Progenitor cell of endocrine pancreas (in vitro differentiated cells): ENCODE results near the gene ADGRB2. TPM values are rescaled to one million over a fixed set of nuclear protein-coding genes. Genes with fewer than 3 reads are reported as not detected.
"Not testable (repeated sequence)": the region's sequence is repeated elsewhere in the genome, so short reads cannot be mapped to it uniquely, and the experiment has no call there.

Experiments
- DNase-seq: peaks from one replicate; pipeline ENCODE4 v3.0.0; 2021; ENCODE audit warnings: low spot score; ENCODE audit not compliant: unreplicated experiment
- H3K27ac Mint-ChIP-seq: 2 replicates; pipeline ENCODE4 v1.8.0; 2021; ENCODE audit warnings: mild to moderate bottlenecking, moderate library complexity, mixed read lengths
- H3K27me3 Mint-ChIP-seq: 2 replicates; pipeline ENCODE4 v1.8.0; 2021; ENCODE audit warnings: mixed read lengths
- H3K36me3 Mint-ChIP-seq: 2 replicates; pipeline ENCODE4 v1.8.0; 2022; ENCODE audit warnings: mixed read lengths; ENCODE audit not compliant: insufficient read depth
- H3K4me1 Mint-ChIP-seq: 2 replicates; pipeline ENCODE4 v1.8.0; 2021; ENCODE audit warnings: low read depth, mixed read lengths
- H3K4me3 Mint-ChIP-seq: 2 replicates; pipeline ENCODE4 v1.8.0; 2021; ENCODE audit warnings: low read depth, mild to moderate bottlenecking, moderate library complexity, mixed read lengths
- H3K9me3 Mint-ChIP-seq: 2 replicates; pipeline ENCODE4 v1.8.0; 2021; ENCODE audit warnings: low read depth, mixed read lengths
- total RNA-seq: library from RNA; stranded (reverse); gene quantifications from 2 replicates; pipeline ENCODE4 v1.2.1, GENCODE V29; 2021
- TF ChIP-seq, protein P1 (sequence below): fragments of 200-600 bp; sonication (generic); IDR thresholded peaks from one replicate; pipeline ENCODE4 v1.5.0; 2021; ENCODE audit warnings: antibody characterized with exemption, mild to moderate bottlenecking; ENCODE audit not compliant: unreplicated experiment

ADGRB2 gene
- total RNA-seq, 1 donor from 2014 or later, result 5.5 TPM

- TF ChIP-seq, protein P1, sequence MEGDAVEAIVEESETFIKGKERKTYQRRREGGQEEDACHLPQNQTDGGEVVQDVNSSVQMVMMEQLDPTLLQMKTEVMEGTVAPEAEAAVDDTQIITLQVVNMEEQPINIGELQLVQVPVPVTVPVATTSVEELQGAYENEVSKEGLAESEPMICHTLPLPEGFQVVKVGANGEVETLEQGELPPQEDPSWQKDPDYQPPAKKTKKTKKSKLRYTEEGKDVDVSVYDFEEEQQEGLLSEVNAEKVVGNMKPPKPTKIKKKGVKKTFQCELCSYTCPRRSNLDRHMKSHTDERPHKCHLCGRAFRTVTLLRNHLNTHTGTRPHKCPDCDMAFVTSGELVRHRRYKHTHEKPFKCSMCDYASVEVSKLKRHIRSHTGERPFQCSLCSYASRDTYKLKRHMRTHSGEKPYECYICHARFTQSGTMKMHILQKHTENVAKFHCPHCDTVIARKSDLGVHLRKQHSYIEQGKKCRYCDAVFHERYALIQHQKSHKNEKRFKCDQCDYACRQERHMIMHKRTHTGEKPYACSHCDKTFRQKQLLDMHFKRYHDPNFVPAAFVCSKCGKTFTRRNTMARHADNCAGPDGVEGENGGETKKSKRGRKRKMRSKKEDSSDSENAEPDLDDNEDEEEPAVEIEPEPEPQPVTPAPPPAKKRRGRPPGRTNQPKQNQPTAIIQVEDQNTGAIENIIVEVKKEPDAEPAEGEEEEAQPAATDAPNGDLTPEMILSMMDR, result peak; percentile 52
- Mint-ChIP-seq H3K27ac (peak overlapping the region; percentile 16), H3K4me3 (peak overlapping the region; percentile 59), H3K4me1 (peaks cover 17% of the 10 kb centered on the region), H3K27me3 (peaks cover 49% of the 10 kb centered on the region), H3K9me3 (no peaks in the 10 kb centered on the region), H3K36me3 (no peaks in the 10 kb centered on the region)
- DNase-seq, result peak; percentile 26
Observed at GRCh38 chr1:31714442-31715086, 49.6 kb downstream of the ADGRB2 start.

DNA sequence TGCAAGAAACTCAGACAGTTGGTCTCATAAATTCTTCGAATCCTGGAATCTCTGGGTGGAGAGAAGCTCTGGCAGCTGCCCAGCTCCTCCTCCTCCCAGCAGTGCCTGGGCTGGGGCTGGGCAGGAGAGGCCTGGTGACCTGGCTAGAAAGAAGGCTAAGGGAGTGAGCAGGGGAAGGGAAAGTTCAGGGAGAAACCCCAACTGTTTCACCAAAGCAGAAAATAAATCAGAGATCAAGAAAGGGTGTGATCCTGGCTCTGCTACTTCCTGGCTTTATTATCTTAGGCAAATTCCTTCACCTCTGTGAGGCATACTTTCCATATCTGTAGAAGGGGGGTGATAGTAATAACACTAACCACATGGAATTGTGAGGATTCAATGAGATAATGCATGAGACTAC, 51.5 kb downstream of the ADGRB2 start:
- Mint-ChIP-seq H3K4me1 (peaks cover 17% of the 10 kb centered on the region), H3K27me3 (peaks cover 51% of the 10 kb centered on the region), H3K4me3 (no peak overlapping the region), H3K27ac (no peak overlapping the region), H3K36me3 (no peaks in the 10 kb centered on the region), H3K9me3 (no peaks in the 10 kb centered on the region)
- no peak for DNase-seq
- TF ChIP-seq, protein P1, result no peak

GRCh38 chr1:31712068-31712467, 52.1 kb downstream of the ADGRB2 start:
- no peaks in the 10 kb centered on the region for H3K36me3 Mint-ChIP-seq
- no peak for DNase-seq
- no peak overlapping the region for H3K27ac Mint-ChIP-seq
- H3K4me1 Mint-ChIP-seq, result peaks cover 17% of the 10 kb centered on the region
- TF ChIP-seq, protein P1, result no peak
- H3K4me3 Mint-ChIP-seq, result no peak overlapping the region
- H3K27me3 Mint-ChIP-seq, result peaks cover 51% of the 10 kb centered on the region
- no peaks in the 10 kb centered on the region for H3K9me3 Mint-ChIP-seq

GRCh38 chr1:31708324-31708723, 55.8 kb downstream of the ADGRB2 start:
- no peaks in the 10 kb centered on the region for H3K36me3 Mint-ChIP-seq
- H3K27ac Mint-ChIP-seq, result no peak overlapping the region
- H3K9me3 Mint-ChIP-seq, result no peaks in the 10 kb centered on the region
- no peak overlapping the region for H3K4me3 Mint-ChIP-seq
- TF ChIP-seq, protein P1, result no peak
- peaks cover 60% of the 10 kb centered on the region for H3K27me3 Mint-ChIP-seq
- DNase-seq, result no peak
- peaks cover 18% of the 10 kb centered on the region for H3K4me1 Mint-ChIP-seq

GRCh38 chr1:31707711-31708110, 56.4 kb downstream of the ADGRB2 start:
- peaks cover 15% of the 10 kb centered on the region for H3K4me1 Mint-ChIP-seq
- H3K9me3 Mint-ChIP-seq, result no peaks in the 10 kb centered on the region
- H3K4me3 Mint-ChIP-seq, result no peak overlapping the region
- no peak for DNase-seq
- H3K36me3 Mint-ChIP-seq, result no peaks in the 10 kb centered on the region
- TF ChIP-seq, protein P1, result no peak
- no peak overlapping the region for H3K27ac Mint-ChIP-seq
- peaks cover 61% of the 10 kb centered on the region for H3K27me3 Mint-ChIP-seq

- Mint-ChIP-seq H3K27me3 (peaks cover 60% of the 10 kb centered on the region), H3K4me1 (peaks cover 10% of the 10 kb centered on the region)
- H3K4me3 Mint-ChIP-seq, H3K27ac Mint-ChIP-seq, DNase-seq, H3K9me3 Mint-ChIP-seq, H3K36me3 Mint-ChIP-seq: not testable (repeated sequence)
Observed at GRCh38 chr1:31707059-31707600, 57.0 kb downstream of the ADGRB2 start.
